HepG2 (cell line): ENCODE results near the gene SMTN. TPM values are rescaled to one million over a fixed set of nuclear protein-coding genes. Genes with fewer than 3 reads are reported as not detected.

Experiments
- EED ChIP-seq: sonication (generic); formaldehyde crosslinking; IDR thresholded peaks from 2 replicates; pipeline ENCODE4 v1.5.0; 2020; ENCODE audit warnings: mild to moderate bottlenecking, missing genetic modification reagents
- HDAC2 ChIP-seq: sonication (generic); formaldehyde crosslinking; IDR thresholded peaks from 2 replicates; pipeline ENCODE4 v1.4.0; 2020; ENCODE audit warnings: missing genetic modification reagents
- HOXA9 ChIP-seq: sonication (generic); formaldehyde crosslinking; IDR thresholded peaks from 2 replicates; pipeline ENCODE4 v1.8.1; 2022; ENCODE audit warnings: missing genetic modification reagents, mild to moderate bottlenecking, moderate library complexity, borderline replicate concordance
- MAFF ChIP-seq: IDR thresholded peaks from 2 replicates; pipeline ENCODE4 v1.6.1; 2011; ENCODE audit warnings: low read depth, low read length, improper control_type of control experiment
- NCOA5 ChIP-seq: sonication (generic); formaldehyde crosslinking; IDR thresholded peaks from 2 replicates; pipeline ENCODE4 v1.4.0; 2020; ENCODE audit warnings: missing genetic modification reagents
- NR2C2 ChIP-seq: sonication (generic); formaldehyde crosslinking; IDR thresholded peaks from 2 replicates; pipeline ENCODE4 v1.4.0; 2020; ENCODE audit warnings: missing genetic modification reagents, mild to moderate bottlenecking, moderate library complexity, borderline replicate concordance
- PAF1 ChIP-seq: IDR thresholded peaks from 2 replicates; pipeline ENCODE4 v1.6.1; 2016; ENCODE audit warnings: missing genetic modification reagents, missing compliant biosample characterization
- RFXANK ChIP-seq: IDR thresholded peaks from 2 replicates; pipeline ENCODE4 v1.6.1; 2016
- RORA ChIP-seq: sonication (generic); formaldehyde crosslinking; IDR thresholded peaks from 2 replicates; pipeline ENCODE4 v1.5.0; 2020; ENCODE audit warnings: mild to moderate bottlenecking, missing genetic modification reagents, moderate library complexity
- YEATS2 ChIP-seq: sonication (generic); formaldehyde crosslinking; IDR thresholded peaks from 2 replicates; pipeline ENCODE4 v1.4.0; 2020; ENCODE audit warnings: missing genetic modification reagents, borderline replicate concordance
- ZNF121 ChIP-seq: sonication (generic); formaldehyde crosslinking; IDR thresholded peaks from 2 replicates; pipeline ENCODE4 v1.5.0; 2020; ENCODE audit warnings: mild to moderate bottlenecking, missing genetic modification reagents
- ZNF230 ChIP-seq: sonication (generic); formaldehyde crosslinking; IDR thresholded peaks from 2 replicates; pipeline ENCODE4 v1.4.0; 2020; ENCODE audit warnings: mild to moderate bottlenecking, missing genetic modification reagents
- ZNF343 ChIP-seq: sonication (generic); formaldehyde crosslinking; IDR thresholded peaks from 2 replicates; pipeline ENCODE4 v1.4.0; 2020; ENCODE audit warnings: mild to moderate bottlenecking, missing genetic modification reagents
- ZNF354B ChIP-seq: sonication (generic); formaldehyde crosslinking; IDR thresholded peaks from 2 replicates; pipeline ENCODE4 v1.8.0; 2022; ENCODE audit warnings: mild to moderate bottlenecking, missing genetic modification reagents
- ZNF652 ChIP-seq: IDR thresholded peaks from 2 replicates; pipeline ENCODE4 v1.6.1; 2016; ENCODE audit warnings: low read depth, borderline replicate concordance
- ZNF879 ChIP-seq: sonication (generic); formaldehyde crosslinking; IDR thresholded peaks from 2 replicates; pipeline ENCODE4 v1.8.1; 2023; ENCODE audit warnings: missing genetic modification reagents
- polyA plus RNA-seq, 8 experiments: library from polyadenylated mRNA; depleted of rRNA in 3 of 8; stranded (reverse) in 7 of 8; unstranded in 1 of 8; fragments of >200 nt; fragmentation: Illumina TruSeq in 4 of 8; extraction: Trizol in 4 of 8; gene quantifications; 2 replicates each; pipeline versions ENCODE4 v1.2.1 to v1.2.3, GENCODE V29; 2011 to 2016; ENCODE audit warnings: low read depth in 4 of 8, missing spikeins in 1 of 8, mixed read lengths in 1 of 8; ENCODE audit not compliant: insufficient read depth in 1 of 8
- total RNA-seq, 5 experiments: library from RNA; depleted of rRNA; stranded (reverse); fragments of >200 nt; fragmentation: Illumina TruSeq; extraction: Trizol; gene quantifications; 2 replicates each; pipeline ENCODE4 v1.2.3, GENCODE V29; 2016; ENCODE audit warnings: low read depth in 1 of 5
- TF ChIP-seq, protein P1 (sequence below): sonication (generic); formaldehyde crosslinking; IDR thresholded peaks from 2 replicates; pipeline ENCODE4 v1.4.0; 2020; ENCODE audit warnings: missing genetic modification reagents
- TF ChIP-seq, protein P2 (sequence below): sonication (generic); formaldehyde crosslinking; IDR thresholded peaks from 2 replicates; pipeline ENCODE4 v1.4.0; 2020; ENCODE audit warnings: mild to moderate bottlenecking, missing genetic modification reagents

The SMTN gene
- total and polyA plus RNA-seq, 2 of the 13 experiments (the other 11 are each of a cell fraction or from before 2014, with no cell fraction given) = 14.7 to 26.1 TPM

DNA sequence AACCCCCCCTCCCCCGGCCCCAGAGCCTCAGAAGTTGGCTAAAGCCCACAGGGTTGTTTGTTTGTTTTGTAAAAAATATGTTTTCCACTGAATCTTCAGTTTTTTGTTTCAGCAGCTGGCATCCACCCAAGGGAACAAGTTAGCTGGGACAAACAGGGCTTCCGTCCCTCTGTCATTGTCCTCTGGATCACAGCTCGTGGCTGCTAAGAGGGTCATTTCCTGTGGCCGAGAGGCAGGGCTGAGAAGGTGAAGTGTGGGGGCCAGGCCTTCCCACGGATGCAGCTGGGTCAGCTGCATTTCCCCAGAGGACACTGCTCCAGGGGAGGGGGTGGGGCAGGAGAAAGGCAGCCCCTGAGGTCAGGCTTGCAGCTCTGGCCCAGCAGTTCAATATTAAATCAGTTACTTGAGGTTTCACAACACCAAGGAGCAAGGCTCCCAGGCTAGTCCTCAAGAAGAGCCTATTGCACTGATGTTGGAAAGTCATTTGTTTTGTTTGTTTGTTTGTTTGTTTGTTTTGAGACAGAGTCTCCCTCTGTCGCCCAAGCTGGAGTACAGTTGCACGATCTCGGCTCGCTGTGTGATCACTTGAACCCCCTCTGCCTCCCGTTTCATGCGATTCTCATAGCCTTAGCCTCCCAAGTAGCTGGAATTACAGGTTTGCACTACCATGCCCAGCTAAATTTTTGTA lies 34.4 kb upstream of the SMTN start (continued):
- TF ChIP-seq HOXA9 = no peak
- no peak for TF ChIP-seq NR2C2 (CRISPR knock-in tag)
- TF ChIP-seq RFXANK = no peak
- TF ChIP-seq ZNF230 = 0 out of 2 replicates have a peak, but pooled peaks have one; percentile 41
- TF ChIP-seq EED (CRISPR knock-in tag) = no peak
- TF ChIP-seq ZNF879 = no peak
- no peak for TF ChIP-seq ZNF343
- TF ChIP-seq, protein P1, sequence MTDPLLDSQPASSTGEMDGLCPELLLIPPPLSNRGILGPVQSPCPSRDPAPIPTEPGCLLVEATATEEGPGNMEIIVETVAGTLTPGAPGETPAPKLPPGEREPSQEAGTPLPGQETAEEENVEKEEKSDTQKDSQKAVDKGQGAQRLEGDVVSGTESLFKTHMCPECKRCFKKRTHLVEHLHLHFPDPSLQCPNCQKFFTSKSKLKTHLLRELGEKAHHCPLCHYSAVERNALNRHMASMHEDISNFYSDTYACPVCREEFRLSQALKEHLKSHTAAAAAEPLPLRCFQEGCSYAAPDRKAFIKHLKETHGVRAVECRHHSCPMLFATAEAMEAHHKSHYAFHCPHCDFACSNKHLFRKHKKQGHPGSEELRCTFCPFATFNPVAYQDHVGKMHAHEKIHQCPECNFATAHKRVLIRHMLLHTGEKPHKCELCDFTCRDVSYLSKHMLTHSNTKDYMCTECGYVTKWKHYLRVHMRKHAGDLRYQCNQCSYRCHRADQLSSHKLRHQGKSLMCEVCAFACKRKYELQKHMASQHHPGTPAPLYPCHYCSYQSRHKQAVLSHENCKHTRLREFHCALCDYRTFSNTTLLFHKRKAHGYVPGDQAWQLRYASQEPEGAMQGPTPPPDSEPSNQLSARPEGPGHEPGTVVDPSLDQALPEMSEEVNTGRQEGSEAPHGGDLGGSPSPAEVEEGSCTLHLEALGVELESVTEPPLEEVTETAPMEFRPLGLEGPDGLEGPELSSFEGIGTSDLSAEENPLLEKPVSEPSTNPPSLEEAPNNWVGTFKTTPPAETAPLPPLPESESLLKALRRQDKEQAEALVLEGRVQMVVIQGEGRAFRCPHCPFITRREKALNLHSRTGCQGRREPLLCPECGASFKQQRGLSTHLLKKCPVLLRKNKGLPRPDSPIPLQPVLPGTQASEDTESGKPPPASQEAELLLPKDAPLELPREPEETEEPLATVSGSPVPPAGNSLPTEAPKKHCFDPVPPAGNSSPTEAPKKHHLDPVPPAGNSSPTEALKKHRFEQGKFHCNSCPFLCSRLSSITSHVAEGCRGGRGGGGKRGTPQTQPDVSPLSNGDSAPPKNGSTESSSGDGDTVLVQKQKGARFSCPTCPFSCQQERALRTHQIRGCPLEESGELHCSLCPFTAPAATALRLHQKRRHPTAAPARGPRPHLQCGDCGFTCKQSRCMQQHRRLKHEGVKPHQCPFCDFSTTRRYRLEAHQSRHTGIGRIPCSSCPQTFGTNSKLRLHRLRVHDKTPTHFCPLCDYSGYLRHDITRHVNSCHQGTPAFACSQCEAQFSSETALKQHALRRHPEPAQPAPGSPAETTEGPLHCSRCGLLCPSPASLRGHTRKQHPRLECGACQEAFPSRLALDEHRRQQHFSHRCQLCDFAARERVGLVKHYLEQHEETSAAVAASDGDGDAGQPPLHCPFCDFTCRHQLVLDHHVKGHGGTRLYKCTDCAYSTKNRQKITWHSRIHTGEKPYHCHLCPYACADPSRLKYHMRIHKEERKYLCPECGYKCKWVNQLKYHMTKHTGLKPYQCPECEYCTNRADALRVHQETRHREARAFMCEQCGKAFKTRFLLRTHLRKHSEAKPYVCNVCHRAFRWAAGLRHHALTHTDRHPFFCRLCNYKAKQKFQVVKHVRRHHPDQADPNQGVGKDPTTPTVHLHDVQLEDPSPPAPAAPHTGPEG (CRISPR knock-in tag) = no peak
- TF ChIP-seq YEATS2 (CRISPR knock-in tag) = peak; percentile 39; the same call in 1 of the 2 replicates
- no peak for TF ChIP-seq MAFF
- 0 out of 2 replicates have a peak, but pooled peaks have one; percentile 40 for TF ChIP-seq HDAC2 (CRISPR knock-in tag)
- no peak for TF ChIP-seq PAF1 (CRISPR knock-in tag)
- no peak for TF ChIP-seq NCOA5 (CRISPR knock-in tag)
- TF ChIP-seq ZNF354B (CRISPR knock-in tag) = no peak
- TF ChIP-seq ZNF121 (CRISPR knock-in tag) = no peak
- no peak for TF ChIP-seq ZNF652 (CRISPR knock-in tag)
- TF ChIP-seq, protein P2, sequence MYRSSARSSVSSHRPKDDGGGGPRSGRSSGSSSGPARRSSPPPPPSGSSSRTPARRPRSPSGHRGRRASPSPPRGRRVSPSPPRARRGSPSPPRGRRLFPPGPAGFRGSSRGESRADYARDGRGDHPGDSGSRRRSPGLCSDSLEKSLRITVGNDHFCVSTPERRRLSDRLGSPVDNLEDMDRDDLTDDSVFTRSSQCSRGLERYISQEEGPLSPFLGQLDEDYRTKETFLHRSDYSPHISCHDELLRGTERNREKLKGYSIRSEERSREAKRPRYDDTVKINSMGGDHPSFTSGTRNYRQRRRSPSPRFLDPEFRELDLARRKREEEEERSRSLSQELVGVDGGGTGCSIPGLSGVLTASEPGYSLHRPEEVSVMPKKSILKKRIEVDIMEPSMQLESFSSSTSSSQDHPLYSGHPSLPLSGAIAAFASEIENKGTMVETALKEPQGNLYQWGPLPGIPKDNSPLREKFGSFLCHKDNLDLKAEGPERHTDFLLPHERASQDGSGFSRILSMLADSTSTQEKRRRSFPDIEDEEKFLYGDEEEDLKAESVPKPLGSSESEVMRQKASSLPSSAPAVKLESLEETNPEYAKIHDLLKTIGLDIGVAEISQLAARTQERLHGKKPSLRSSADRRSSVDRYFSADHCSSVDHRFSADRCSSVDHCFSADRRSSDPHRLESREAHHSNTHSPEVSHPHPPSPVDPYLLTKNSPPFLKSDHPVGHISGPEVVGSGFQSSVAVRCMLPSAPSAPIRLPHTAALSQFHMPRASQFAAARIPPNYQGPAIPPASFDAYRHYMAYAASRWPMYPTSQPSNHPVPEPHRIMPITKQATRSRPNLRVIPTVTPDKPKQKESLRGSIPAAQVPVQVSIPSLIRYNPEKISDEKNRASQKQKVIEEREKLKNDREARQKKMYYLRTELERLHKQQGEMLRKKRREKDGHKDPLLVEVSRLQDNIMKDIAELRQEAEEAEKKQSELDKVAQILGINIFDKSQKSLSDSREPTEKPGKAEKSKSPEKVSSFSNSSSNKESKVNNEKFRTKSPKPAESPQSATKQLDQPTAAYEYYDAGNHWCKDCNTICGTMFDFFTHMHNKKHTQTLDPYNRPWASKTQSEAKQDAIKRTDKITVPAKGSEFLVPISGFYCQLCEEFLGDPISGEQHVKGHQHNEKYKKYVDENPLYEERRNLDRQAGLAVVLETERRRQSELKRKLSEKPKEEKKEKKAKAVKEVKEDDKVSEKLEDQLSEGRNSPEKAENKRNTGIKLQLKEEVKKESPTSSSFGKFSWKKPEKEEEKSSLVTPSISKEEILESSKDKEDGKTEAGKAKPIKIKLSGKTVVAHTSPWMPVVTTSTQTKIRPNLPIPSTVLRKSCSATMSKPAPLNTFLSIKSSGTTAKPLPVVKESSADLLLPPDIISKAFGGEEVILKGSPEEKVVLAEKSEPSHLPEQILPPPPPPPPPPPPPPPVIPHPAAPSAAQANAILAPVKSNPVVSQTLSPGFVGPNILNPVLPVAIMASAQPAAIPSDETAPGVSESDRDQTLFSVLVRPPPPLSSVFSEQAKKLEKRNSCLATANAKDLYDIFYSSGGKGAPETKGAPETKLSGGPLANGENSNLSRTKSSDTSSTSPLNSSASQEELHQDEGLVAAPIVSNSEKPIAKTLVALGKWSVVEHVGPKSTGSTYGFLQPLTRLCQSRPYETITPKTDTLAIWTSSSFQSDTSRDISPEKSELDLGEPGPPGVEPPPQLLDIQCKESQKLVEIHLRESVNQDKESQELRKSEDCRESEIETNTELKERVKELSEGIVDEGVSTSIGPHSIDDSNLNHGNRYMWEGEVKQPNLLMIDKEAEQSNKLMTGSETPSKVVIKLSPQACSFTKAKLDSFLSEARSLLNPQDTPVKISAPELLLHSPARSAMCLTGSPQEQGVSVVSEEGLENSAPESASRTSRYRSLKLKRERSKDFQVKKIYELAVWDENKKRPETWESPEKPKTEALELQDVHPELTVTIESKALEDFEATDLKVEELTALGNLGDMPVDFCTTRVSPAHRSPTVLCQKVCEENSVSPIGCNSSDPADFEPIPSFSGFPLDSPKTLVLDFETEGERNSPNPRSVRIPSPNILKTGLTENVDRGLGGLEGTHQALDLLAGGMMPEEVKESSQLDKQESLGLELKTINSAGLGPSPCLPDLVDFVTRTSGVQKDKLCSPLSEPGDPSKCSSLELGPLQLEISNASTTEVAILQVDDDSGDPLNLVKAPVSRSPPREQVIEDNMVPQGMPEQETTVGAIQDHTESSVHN = no peak
- TF ChIP-seq RORA (CRISPR knock-in tag) = no peak
